Peyer's patch (tissue), 4 donors: ENCODE results near the gene PDXK.

Experiments
- POLR2A ChIP-seq, 2 donors: fragments of 450-650 bp; IDR thresholded peaks; one replicate each; pipeline ENCODE4 v1.5.1; 2017; ENCODE audit warnings: antibody characterized with exemption in 2 of 2, mild to moderate bottlenecking in 2 of 2, moderate library complexity in 2 of 2
- TF ChIP-seq, protein P1 (sequence below), 6 experiments: fragments of 450-650 bp in 4 of 6; fragments of 200-600 bp in 2 of 6; sonication (generic) in 1 of 6; IDR thresholded peaks; one replicate each; pipeline ENCODE4 v1.5.1; 2017 to 2019; ENCODE audit warnings: antibody characterized with exemption in 6 of 6, mild to moderate bottlenecking in 3 of 6, moderate library complexity in 1 of 6

DNA sequence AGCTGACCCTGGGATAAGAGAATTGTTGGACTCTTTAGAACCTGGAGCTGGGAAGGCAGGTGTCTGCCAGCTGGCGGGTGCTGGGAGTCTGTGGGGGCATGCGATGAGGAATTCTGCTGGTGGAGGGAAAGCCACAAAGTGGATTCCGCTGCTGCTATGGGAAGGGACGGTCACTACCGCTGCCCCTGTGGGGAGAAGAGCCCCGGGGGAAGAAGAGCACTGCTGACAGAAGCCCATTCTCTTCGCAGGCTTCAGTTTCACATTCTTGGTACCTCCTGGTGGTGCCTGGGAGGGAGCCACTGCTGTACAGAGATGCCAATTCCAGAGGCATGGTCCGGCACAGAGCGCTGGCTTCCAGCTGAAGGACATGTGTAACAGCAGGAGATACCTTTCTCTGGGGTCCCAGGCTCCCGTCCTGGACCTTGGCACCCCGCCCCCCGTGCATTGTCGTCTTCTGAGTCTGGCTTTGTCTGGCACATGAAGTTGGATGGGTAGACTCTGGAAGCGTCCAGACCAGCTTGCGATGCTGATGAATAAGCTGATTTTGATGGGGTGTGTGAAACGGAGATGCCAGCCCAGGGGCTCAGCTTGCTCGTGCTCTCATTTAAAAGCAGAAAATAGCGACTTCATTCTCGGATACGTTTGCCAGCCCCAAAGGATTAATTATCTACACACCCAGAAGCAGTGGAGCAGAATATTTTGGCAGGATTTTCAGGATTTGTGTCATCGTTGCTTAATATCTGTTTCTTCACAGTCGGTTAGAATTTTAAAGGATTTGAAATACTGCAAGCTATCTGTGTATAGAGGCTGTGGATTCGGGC is 13.2 kb downstream of the PDXK start:
- TF ChIP-seq, protein P1, sequence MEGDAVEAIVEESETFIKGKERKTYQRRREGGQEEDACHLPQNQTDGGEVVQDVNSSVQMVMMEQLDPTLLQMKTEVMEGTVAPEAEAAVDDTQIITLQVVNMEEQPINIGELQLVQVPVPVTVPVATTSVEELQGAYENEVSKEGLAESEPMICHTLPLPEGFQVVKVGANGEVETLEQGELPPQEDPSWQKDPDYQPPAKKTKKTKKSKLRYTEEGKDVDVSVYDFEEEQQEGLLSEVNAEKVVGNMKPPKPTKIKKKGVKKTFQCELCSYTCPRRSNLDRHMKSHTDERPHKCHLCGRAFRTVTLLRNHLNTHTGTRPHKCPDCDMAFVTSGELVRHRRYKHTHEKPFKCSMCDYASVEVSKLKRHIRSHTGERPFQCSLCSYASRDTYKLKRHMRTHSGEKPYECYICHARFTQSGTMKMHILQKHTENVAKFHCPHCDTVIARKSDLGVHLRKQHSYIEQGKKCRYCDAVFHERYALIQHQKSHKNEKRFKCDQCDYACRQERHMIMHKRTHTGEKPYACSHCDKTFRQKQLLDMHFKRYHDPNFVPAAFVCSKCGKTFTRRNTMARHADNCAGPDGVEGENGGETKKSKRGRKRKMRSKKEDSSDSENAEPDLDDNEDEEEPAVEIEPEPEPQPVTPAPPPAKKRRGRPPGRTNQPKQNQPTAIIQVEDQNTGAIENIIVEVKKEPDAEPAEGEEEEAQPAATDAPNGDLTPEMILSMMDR (IDR thresholded peaks at IDR 0.05) = no peak
- no peak for TF ChIP-seq POLR2A (IDR thresholded peaks at IDR 0.05)
